Thyroid gland (tissue), 4 donors: ENCODE data around the gene SASH1.

Experiments
- POLR2A ChIP-seq, 2 donors: fragments of 450-650 bp; IDR thresholded peaks; one replicate each; pipeline ENCODE4 v1.6.1; 2017; ENCODE audit warnings: antibody characterized with exemption in 2 of 2, mild to moderate bottlenecking in 2 of 2, moderate library complexity in 1 of 2
- TF ChIP-seq, protein P1 (sequence below), 6 experiments: fragments of 200-600 bp in 3 of 6; fragments of 450-650 bp in 3 of 6; sonication (generic) in 3 of 6; IDR thresholded peaks; one replicate each; pipeline ENCODE4 v1.5.1; 2016 to 2019; ENCODE audit warnings: antibody characterized with exemption in 6 of 6, mild to moderate bottlenecking in 2 of 6, inconsistent platforms in 1 of 6, moderate library complexity in 1 of 6

DNA sequence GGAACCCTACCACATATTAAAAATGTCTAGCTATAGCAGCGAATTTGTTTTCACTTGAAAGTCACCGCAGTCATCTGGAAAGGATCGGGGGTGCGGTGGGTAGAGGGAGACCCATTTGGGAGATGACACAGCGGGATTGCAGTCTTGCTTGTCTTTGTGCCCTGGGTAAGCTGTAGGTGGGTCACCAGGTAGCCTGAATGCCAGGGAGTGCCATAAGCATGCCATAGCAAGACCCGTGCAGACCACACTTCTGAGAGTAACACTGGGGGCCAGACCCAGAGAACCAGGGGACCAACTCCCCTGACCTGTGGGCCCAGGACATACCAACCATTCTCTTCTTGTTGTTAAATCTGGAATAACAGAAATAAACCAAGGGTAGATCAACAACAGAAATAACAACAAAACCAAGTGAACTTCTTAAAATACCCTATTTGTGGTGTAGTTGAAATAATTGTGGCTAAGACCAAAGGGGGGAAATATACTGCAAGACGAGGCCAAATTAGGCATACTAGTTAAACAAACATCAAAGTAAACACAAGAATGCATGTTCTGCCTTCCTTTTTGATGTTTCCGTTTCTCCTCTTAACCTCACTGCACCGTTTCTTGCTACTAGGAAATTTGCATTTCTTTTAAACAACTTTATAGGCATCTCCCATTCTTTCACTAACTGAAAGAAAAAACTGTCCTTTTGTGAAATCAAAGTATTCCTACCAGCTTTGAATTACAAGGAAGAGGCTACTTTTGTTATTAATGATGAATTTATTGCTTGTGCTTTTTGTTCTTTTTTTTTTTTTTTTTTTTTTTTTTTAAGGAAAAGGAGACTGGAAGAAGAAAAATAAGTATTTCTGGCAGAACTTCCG, 128.2 kb downstream of the SASH1 start:
- TF ChIP-seq, protein P1, sequence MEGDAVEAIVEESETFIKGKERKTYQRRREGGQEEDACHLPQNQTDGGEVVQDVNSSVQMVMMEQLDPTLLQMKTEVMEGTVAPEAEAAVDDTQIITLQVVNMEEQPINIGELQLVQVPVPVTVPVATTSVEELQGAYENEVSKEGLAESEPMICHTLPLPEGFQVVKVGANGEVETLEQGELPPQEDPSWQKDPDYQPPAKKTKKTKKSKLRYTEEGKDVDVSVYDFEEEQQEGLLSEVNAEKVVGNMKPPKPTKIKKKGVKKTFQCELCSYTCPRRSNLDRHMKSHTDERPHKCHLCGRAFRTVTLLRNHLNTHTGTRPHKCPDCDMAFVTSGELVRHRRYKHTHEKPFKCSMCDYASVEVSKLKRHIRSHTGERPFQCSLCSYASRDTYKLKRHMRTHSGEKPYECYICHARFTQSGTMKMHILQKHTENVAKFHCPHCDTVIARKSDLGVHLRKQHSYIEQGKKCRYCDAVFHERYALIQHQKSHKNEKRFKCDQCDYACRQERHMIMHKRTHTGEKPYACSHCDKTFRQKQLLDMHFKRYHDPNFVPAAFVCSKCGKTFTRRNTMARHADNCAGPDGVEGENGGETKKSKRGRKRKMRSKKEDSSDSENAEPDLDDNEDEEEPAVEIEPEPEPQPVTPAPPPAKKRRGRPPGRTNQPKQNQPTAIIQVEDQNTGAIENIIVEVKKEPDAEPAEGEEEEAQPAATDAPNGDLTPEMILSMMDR (IDR thresholded peaks at IDR 0.05) = no peak
- no peak for TF ChIP-seq POLR2A (IDR thresholded peaks at IDR 0.05)
